EL (cell line): ENCODE data around the gene FXYD6.
"Not testable (repeated sequence)": the region's sequence is repeated elsewhere in the genome, so short reads cannot be mapped to it uniquely, and the experiment has no call there.

Source experiments
- DNase-seq: peaks from one replicate; pipeline ENCODE4 v3.0.0-alpha.2; 2016

Gene FXYD6

GRCh38 chr11:117868815-117869561 lies 7.5 kb downstream of the FXYD6 start:
- DNase-seq, result no peak

GRCh38 chr11:117868088-117868487 lies 8.4 kb downstream of the FXYD6 start:
- DNase-seq, result no peak

DNA sequence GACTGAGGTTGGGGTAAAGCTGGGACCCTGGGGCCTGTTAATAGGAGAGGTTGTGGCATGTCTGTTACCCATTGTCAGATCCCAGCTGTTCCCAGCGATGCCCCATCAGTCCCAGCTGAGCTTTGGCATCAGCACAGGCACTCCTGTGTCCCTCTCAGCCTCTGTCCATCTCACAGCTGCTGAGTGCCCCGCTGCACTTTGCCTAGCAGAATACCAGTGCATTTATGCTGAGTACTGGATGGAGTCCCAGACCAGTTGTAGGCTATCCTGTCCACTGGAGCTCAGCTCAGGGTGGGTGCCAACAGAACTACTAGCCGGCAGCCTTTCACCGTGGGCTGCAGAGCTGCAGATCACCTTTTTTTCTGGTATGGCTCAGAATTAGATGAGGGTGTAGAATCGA lies 9.9 kb downstream of the FXYD6 start:
- DNase-seq, result no peak

GRCh38 chr11:117865546-117865945 lies 10.9 kb downstream of the FXYD6 start:
- not testable (repeated sequence) for DNase-seq

DNA sequence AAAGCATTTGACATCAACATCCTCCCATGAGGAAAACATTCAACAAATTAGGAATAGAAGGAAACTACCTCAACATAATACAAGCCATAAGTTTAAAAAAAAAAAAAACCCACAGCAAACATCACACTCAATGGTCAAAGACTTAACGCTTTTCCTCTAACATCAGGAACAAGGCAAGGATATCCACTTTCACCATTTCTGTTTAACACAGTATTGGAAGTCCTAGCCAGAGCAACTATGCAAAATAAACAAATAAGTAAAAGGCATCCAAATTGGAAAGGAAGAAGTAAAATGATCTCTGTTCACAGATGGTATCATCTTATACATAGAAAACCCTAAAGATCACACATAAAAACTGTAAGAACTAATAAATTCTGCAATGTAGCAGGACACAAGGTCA lies 13.1 kb downstream of the FXYD6 start:
- no peak for DNase-seq

DNA sequence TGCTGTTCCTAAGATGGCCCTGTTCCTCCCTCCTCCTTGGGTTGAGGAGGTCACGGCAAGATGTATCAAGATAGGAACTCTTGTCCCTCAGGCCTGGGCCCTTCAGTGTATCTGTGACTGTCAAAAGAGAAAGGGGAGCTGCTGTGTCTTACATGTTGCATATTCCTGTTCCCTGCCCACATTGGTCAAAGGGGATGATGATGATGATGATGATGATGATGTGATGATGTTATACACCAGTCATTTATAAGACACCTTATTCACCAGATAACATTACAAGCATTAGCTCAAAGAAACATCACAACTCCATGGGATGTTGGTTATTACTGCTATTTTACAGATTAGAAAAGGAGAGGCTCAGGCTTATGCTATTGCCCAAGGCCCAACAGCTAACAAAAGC lies 13.7 kb downstream of the FXYD6 start:
- DNase-seq, result no peak

DNA sequence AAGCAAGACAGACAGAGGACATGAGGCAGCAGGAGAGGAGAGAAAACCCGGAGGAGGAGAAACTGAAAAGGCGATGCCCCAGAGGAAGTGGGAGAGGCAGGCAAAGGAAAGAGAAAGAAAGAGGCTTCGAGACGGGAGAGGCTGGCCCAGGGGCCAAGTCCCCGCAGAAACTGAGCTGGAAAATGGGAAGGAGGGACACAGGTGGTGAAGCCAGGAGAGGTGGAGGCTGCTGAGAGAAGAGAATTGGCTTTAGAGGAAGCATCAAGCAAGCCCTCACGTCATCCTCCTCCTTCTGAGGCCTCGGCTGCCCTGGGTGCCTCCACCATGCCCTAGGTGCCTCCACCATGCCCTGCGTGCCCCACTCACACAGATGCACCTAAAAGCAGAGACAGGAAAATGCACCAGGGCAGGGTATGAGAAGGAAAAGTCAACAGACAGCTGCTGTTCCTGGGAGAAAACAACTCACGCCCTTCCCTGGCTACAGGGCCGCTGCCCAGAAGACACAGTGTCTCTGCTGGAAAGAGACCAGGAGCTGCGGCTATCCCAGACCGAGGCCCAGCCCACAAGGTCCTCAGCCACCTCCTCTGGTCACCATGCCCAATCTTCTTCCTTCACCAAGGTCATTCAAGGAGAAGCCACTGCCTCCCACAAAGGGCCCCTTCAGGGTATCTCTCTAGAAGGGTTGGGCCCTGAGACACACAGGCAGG lies 14.3 kb downstream of the FXYD6 start:
- no peak for DNase-seq

GRCh38 chr11:117861151-117862018 lies 15.1 kb downstream of the FXYD6 start:
- no peak for DNase-seq

DNA sequence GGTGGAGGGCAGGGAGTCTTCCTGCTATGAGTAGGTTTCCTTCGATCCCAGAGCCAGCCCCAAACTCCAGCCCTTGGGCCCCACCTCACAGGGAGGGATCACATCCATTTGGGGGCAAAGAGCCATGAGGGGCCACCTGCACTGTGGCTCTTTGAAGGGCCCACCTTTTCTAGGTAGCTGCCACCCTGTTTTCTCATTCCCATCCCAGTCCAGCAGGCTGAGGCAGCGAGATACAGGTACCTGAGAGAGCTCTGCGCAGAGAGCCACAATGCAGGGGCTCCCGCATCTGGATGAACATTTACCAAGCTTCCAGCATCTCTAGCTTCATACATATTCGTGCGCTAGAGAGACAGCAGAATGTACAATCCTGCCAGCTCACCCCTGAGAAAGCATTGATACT lies 16.3 kb downstream of the FXYD6 start:
- DNase-seq, result no peak

GRCh38 chr11:117859488-117860112 lies 16.9 kb downstream of the FXYD6 start:
- no peak for DNase-seq

- no peak for DNase-seq
These were observed 17.4 kb downstream of the FXYD6 start for GRCh38 chr11:117859061-117859460.

DNA sequence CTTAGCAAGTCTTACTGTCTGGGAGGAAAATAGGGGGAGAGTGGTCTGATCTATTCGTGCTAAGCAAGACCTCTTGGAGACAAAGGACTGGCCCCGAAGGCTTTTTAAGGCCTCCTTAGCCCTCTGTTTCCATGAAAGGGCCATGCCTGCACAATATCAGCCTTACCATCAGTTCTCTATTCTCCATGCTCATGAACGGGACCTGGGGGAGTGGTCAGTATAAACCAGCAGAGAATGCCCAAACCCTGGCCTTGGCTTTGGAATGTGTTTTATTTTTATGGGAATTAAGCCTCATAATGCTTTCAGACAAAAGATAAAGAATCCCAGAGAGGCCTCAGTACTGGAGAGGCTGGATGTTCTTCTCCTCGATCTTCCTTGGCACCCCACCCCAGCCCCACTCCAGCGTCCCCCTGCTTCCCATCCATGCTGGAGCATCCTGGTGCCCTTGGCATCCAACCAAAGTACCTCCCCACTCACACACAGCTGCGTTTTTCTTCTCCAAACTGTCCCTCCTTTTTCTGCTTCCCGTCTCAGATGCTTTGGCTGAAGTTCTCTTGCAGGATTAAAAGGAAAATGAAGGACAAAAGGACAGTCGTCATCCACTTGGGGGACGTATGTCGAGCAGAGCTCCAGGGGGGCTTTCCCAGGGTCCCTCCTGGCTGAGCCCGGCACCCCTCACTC lies 18.6 kb downstream of the FXYD6 start:
- DNase-seq, result no peak

DNA sequence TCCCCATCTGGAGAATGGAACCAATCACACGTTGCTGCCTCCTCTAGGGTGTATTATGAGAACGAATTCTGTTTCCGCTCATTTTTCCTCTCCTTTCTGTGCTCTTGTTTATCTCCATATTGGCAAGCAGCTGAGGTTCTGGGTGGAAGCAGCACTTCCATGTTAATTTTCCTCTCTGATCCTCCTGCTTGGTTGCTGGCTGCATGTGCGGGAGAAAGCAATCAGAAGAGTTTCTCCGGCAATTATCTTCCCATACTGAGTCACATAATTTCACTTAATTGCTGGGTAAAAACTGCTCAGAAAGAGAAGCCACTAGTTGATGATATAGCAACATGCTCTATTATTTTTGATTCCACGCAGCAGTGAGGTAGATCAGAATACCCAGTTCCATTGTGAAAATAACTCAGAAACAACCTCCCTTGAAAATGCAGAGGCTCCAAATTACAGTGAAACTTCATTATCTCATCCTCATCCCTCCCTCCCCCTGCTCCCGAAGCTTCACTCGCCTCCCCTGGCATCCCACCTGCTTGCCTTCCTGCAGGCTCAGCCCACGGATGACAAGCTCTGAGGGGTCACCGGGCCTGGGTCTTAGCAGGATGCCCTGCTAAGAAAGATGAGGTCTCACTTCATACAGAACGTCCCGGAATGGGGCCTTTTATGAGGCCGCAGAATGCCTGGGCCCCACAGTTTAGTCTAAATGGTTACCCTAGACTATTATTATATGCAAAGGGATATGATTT lies 20.4 kb downstream of the FXYD6 start:
- no peak for DNase-seq

DNA sequence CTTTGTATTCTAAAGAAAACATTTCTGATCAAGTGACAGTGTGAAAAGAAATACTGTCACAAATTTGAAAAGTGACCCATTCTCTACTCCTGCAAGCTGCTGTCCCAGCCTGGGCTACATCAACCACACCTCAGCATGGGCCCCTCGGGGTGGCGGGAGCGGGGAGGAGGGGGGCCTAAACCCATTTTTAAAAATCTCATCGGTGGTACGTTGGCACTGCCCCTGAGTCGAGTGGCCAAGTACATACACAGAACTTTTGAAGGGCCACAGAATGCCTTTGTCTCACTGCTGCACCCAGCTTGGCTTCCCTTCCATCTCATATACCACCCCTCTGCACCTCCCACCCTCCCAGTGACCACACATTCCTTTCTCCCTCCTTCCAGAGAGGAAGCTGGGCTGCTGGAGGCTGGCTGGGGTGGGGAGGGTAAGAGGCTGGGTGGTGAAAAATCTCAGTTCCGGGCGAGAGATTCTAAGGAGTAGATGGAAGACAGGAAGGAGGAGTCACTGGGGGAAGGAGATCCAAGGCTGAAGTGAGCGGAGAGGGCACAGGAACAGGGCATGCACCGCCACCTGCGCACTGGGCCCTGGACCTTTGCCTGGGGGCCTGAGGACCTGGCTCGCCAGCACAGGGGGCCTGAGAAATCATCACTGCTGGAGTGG lies 21.1 kb downstream of the FXYD6 start:
- DNase-seq, result no peak

- no peak for DNase-seq
These were observed 24.1 kb downstream of the FXYD6 start for GRCh38 chr11:117852309-117852708.

GRCh38 chr11:117851852-117852251 lies 24.6 kb downstream of the FXYD6 start:
- DNase-seq, result no peak

GRCh38 chr11:117851106-117851505 lies 25.4 kb downstream of the FXYD6 start:
- DNase-seq, result no peak

DNA sequence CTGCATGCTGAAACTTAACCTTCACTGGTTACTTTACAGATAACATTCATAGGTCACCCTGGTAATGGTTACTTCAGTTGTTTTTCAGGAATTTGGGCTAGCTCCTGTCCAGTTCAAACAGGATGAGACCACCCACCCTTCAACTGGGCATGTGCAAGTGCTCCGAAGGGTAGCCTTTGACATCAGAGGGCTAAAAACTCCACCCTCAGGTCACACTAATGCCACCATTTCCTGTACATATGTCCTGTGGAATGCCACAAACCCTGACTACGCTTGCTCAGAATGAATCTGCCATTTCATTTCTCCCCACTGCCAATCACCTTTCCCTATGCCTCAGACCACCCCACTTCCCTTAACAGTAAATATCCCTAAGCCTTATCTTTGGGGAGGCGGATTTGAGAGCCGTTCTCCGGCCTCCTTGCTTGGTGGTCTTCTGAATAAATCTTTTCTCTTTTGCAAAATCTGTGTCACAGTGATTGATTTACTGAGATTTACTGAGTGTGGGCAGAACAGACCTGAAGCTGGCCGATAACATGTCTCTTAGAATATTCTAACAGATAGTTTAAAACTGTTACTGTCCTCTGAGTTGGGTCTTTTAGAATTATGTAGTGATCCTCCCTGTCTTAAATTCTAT lies 26.6 kb downstream of the FXYD6 start:
- no peak for DNase-seq

- DNase-seq, result peak; percentile 58
These were observed 32.6 kb downstream of the FXYD6 start for GRCh38 chr11:117843666-117844484.
